Uterus (tissue), 2 donors: ENCODE data around the gene SERPINA5.

Source experiments
- POLR2A ChIP-seq, 2 donors: fragments of 450-650 bp; IDR thresholded peaks; one replicate each; pipeline ENCODE4 v1.6.1; 2016; ENCODE audit warnings: antibody characterized with exemption in 2 of 2, mild to moderate bottlenecking in 1 of 2, moderate library complexity in 1 of 2
- TF ChIP-seq, protein P1 (sequence below), 4 experiments: fragments of 200-600 bp in 2 of 4; fragments of 450-650 bp in 2 of 4; sonication (generic) in 2 of 4; IDR thresholded peaks; one replicate each; pipeline ENCODE4 v1.5.1; 2016 to 2019; ENCODE audit warnings: antibody characterized with exemption in 4 of 4, mild to moderate bottlenecking in 2 of 4, moderate library complexity in 1 of 4

DNA sequence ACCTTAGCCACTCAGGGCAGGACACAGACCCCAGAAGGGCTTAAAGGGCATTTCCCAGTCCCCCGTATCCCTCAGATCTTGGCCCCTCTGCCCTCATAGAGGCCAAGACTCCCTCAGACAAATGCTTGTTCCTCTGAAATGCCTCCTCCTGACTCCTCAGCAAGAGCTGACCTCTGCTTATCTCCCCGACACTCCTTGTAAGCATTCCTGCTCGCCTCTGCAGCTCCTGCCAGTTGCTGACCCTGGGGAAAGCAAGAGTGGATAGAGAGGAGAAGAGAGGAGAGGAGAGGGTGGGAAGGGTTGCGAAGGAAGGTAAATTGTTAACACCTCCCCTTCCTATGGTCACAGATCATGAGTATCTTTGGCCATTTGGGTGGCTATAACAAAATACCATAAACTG, 7.1 kb downstream of the SERPINA5 start:
- TF ChIP-seq, protein P1, sequence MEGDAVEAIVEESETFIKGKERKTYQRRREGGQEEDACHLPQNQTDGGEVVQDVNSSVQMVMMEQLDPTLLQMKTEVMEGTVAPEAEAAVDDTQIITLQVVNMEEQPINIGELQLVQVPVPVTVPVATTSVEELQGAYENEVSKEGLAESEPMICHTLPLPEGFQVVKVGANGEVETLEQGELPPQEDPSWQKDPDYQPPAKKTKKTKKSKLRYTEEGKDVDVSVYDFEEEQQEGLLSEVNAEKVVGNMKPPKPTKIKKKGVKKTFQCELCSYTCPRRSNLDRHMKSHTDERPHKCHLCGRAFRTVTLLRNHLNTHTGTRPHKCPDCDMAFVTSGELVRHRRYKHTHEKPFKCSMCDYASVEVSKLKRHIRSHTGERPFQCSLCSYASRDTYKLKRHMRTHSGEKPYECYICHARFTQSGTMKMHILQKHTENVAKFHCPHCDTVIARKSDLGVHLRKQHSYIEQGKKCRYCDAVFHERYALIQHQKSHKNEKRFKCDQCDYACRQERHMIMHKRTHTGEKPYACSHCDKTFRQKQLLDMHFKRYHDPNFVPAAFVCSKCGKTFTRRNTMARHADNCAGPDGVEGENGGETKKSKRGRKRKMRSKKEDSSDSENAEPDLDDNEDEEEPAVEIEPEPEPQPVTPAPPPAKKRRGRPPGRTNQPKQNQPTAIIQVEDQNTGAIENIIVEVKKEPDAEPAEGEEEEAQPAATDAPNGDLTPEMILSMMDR (IDR thresholded peaks at IDR 0.05), result no peak
- TF ChIP-seq POLR2A (IDR thresholded peaks at IDR 0.05), result no peak
